Kidney epithelial cell (primary cell): ENCODE data around the gene MSN. TPM values are rescaled to one million over a fixed set of nuclear protein-coding genes. Genes with fewer than 3 reads are reported as not detected.

ENCODE experiments used
- DNase-seq: peaks from one replicate; pipeline ENCODE4 v3.0.0-alpha.2; 2010; ENCODE audit warnings: low read depth
- H3K27me3 ChIP-seq: 2 replicates; pipeline ENCODE4 v1.6.0; 2011; ENCODE audit warnings: low read length; ENCODE audit not compliant: control insufficient read depth, insufficient read depth
- H3K36me3 ChIP-seq: 2 replicates; pipeline ENCODE4 v1.5.1; 2011; ENCODE audit warnings: low read length; ENCODE audit not compliant: control insufficient read depth, insufficient read depth
- H3K4me3 ChIP-seq: 2 replicates; pipeline ENCODE4 v1.5.1; 2011; ENCODE audit warnings: low read depth, mild to moderate bottlenecking, control low read depth, low read length
- CTCF ChIP-seq: IDR thresholded peaks from 2 replicates; pipeline ENCODE4 v1.5.1; 2011; ENCODE audit warnings: mild to moderate bottlenecking, moderate library complexity, low read length, control low read depth, inconsistent platforms; ENCODE audit not compliant: insufficient read depth, poor library complexity, severe bottlenecking
- total RNA-seq: library from RNA; depleted of rRNA; stranded (reverse); fragments of >200 nt; gene quantifications from 2 replicates; pipeline ENCODE4 v1.2.3, GENCODE V29; 2015

The MSN gene
- total RNA-seq, 1 donor from 2014 or later, result 402 TPM

- no peak for TF ChIP-seq CTCF
- no peak for DNase-seq
- no peak overlapping the region for H3K4me3 ChIP-seq
- H3K27me3 ChIP-seq, result no peaks in the 10 kb centered on the region
- H3K36me3 ChIP-seq, result no peaks in the 10 kb centered on the region
Observed at GRCh38 chrX:65686236-65686635, 18.8 kb downstream of the MSN start.

GRCh38 chrX:65687367-65687766 is 19.9 kb downstream of the MSN start:
- no peak for DNase-seq
- TF ChIP-seq CTCF, result no peak
- no peaks in the 10 kb centered on the region for H3K36me3 ChIP-seq
- no peak overlapping the region for H3K4me3 ChIP-seq
- H3K27me3 ChIP-seq, result no peaks in the 10 kb centered on the region

- Histone ChIP-seq H3K4me3 (no peak overlapping the region), H3K36me3 (no peaks in the 10 kb centered on the region), H3K27me3 (no peaks in the 10 kb centered on the region)
- no peak for TF ChIP-seq CTCF
- no peak for DNase-seq
Observed at GRCh38 chrX:65688403-65688871, 21.0 kb downstream of the MSN start.

- no peak for TF ChIP-seq CTCF
- DNase-seq, result no peak
- H3K36me3 ChIP-seq, result no peaks in the 10 kb centered on the region
- H3K4me3 ChIP-seq, result no peak overlapping the region
- H3K27me3 ChIP-seq, result no peaks in the 10 kb centered on the region
Observed at GRCh38 chrX:65689377-65689776, 21.9 kb downstream of the MSN start.

- Histone ChIP-seq H3K27me3 (no peaks in the 10 kb centered on the region), H3K36me3 (no peaks in the 10 kb centered on the region), H3K4me3 (no peak overlapping the region)
- DNase-seq, result no peak
- TF ChIP-seq CTCF, result no peak
Observed at GRCh38 chrX:65690057-65690855, 22.8 kb downstream of the MSN start.

GRCh38 chrX:65695849-65696449 is 28.5 kb downstream of the MSN start:
- no peaks in the 10 kb centered on the region for H3K36me3 ChIP-seq
- no peak overlapping the region for H3K4me3 ChIP-seq
- no peak for DNase-seq
- TF ChIP-seq CTCF, result no peak
- H3K27me3 ChIP-seq, result no peaks in the 10 kb centered on the region
